Mucosa of stomach (tissue), 1 donor: ENCODE data around the gene RNF114.
"Not testable (repeated sequence)": the region's sequence is repeated elsewhere in the genome, so short reads cannot be mapped to it uniquely, and the experiment has no call there.

Source experiments
- H3K27me3 ChIP-seq: one replicate; pipeline ENCODE4 v1.7.0; 2013; ENCODE audit warnings: mild to moderate bottlenecking, low read length; ENCODE audit not compliant: control insufficient read depth, insufficient read depth
- H3K36me3 ChIP-seq: one replicate; pipeline ENCODE4 v1.7.0; 2013; ENCODE audit warnings: low read length; ENCODE audit not compliant: control insufficient read depth, insufficient read depth
- H3K4me1 ChIP-seq: one replicate; pipeline ENCODE4 v1.7.0; 2013; ENCODE audit warnings: mild to moderate bottlenecking, low read length; ENCODE audit not compliant: control insufficient read depth, insufficient read depth
- H3K4me3 ChIP-seq: one replicate; pipeline ENCODE4 v1.7.0; 2013; ENCODE audit warnings: low read length
- H3K9ac ChIP-seq: one replicate; pipeline ENCODE4 v1.7.0; 2013; ENCODE audit warnings: mild to moderate bottlenecking, low read length, moderate library complexity
- H3K9me3 ChIP-seq: one replicate; pipeline ENCODE4 v1.7.0; 2013; ENCODE audit warnings: mild to moderate bottlenecking, low read length, moderate library complexity; ENCODE audit not compliant: control insufficient read depth
- donor health status: Pancreatic carcinoma.

The RNF114 gene

DNA sequence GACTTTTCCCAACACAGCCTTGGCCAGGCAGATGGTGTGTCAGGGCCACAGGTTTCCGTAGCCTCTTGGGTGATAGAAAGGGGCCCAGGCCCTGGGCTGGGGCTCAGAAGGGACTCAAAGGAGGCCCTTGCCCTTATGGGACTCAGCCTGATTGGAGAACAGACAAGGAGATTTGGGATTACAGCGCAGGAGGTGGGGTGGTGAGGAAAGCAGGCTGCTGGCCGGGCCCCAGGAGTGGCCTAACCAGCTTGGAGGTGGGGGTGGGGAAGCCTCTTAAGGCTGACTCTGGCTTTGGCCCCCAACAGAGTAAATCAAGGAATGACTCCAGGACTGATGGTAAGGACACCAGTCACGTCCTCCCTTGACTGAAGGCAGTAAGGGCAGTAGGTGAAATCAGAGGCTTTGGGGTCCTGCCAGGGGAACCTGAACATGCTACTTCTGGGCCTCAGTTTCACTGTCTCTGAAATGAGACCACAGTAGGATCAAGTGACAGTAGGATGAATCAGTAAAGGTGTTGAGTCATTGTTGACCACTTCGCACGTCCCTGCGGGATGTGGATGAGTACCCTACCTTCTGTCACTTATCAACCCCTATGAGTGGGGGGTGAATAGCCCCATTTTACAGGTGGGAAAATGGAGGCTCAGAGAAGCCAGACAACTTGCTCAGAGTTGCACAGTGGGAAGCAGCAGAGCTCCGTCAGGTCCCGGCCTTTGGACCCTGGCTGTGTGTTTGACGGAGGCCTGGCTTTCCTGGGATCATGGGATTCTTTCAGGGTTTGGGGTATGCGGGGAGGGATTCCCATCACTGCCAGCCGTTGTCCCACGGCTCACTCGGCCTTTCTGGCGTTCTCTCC lies 51.0 kb downstream of the RNF114 start:
- Histone ChIP-seq H3K9ac (no peak overlapping the region), H3K27me3 (no peaks in the 10 kb centered on the region), H3K4me3 (no peak overlapping the region), H3K9me3 (no peaks in the 10 kb centered on the region), H3K36me3 (no peaks in the 10 kb centered on the region), H3K4me1 (peaks cover 23% of the 10 kb centered on the region)

DNA sequence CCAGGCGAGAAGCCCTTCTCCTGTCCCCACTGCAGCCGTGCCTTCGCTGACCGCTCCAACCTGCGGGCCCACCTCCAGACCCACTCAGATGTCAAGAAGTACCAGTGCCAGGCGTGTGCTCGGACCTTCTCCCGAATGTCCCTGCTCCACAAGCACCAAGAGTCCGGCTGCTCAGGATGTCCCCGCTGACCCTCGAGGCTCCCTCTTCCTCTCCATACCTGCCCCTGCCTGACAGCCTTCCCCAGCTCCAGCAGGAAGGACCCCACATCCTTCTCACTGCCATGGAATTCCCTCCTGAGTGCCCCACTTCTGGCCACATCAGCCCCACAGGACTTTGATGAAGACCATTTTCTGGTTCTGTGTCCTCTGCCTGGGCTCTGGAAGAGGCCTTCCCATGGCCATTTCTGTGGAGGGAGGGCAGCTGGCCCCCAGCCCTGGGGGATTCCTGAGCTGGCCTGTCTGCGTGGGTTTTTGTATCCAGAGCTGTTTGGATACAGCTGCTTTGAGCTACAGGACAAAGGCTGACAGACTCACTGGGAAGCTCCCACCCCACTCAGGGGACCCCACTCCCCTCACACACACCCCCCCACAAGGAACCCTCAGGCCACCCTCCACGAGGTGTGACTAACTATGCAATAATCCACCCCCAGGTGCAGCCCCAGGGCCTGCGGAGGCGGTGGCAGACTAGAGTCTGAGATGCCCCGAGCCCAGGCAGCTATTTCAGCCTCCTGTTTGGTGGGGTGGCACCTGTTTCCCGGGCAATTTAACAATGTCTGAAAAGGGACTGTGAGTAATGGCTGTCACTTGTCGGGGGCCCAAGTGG lies 51.9 kb downstream of the RNF114 start:
- Histone ChIP-seq H3K36me3 (no peaks in the 10 kb centered on the region), H3K9ac (no peak overlapping the region), H3K4me3 (no peak overlapping the region), H3K27me3 (no peaks in the 10 kb centered on the region), H3K4me1 (peaks cover 17% of the 10 kb centered on the region), H3K9me3 (no peaks in the 10 kb centered on the region)

DNA sequence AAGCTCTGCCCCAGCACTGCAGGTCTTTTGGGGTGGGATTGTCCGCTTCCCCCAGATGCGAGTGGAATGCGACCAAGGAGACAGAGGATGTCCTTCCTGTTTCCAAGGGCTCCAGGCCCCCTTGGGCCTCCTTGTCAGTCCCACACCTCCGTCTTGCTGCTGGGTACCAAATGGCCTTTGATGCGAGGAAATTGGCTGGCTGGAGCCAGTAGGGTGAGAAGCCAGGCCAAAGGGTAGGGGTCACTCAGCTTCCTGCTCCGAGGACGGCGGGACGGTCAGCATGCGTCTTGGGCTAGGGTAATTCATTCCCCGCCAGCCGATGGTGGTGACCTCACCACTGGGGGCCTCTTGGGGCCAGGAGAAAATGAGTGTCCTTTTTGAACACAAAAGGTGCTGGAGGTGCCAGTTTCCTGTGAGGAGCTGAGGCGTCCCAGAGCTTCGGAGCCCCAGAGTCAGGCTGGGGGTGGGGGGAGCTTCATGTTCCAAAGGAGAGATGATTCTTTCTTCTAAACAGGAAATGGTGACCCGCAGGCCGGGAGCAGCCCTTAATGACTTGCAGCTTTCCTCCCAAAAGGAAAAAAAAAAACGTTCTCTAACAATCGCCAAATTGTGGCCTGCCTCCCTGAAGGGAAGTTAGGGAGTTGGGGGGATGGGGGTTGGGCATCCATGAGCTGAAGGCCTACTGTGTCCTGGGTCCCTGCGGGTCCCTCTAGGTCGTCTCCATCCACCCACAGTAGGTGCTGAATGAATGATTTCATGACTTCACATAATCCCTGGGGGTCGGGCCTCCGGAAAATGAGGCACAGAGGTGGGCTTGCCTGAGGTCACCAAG lies 53.3 kb downstream of the RNF114 start:
- Histone ChIP-seq H3K9ac (peak overlapping the region; percentile 48), H3K4me3 (no peak overlapping the region)

DNA sequence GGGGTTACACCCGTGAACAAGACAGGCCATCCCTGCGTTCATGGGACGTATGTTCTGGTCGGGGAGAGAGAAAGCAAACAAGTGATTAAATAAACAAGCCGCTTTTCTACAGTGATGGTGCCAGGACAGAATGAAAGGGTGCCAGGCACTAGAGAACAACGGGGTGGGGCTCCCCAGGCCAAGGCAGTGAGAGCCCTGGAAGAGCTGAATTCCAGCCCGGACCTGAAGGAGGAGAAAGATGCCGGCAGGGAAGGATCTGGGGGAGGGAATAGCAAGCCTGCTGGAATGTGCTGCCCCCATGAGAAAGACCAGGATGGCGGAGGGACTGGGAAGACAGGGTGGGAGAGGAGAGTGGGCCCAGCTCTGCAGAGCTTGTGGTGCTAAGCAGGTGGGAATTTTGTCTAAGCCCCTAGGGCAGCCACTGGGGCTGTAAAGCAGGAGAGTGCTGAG lies 54.1 kb downstream of the RNF114 start:
- Histone ChIP-seq H3K9me3 (no peaks in the 10 kb centered on the region), H3K4me1 (peaks cover 11% of the 10 kb centered on the region)

More for the DNA sequence above, 53.3 kb downstream of the RNF114 start:
- no peaks in the 10 kb centered on the region for H3K36me3 ChIP-seq
- no peaks in the 10 kb centered on the region for H3K9me3 ChIP-seq
- H3K4me1 ChIP-seq, result peaks cover 11% of the 10 kb centered on the region
- H3K27me3 ChIP-seq, result no peaks in the 10 kb centered on the region

DNA sequence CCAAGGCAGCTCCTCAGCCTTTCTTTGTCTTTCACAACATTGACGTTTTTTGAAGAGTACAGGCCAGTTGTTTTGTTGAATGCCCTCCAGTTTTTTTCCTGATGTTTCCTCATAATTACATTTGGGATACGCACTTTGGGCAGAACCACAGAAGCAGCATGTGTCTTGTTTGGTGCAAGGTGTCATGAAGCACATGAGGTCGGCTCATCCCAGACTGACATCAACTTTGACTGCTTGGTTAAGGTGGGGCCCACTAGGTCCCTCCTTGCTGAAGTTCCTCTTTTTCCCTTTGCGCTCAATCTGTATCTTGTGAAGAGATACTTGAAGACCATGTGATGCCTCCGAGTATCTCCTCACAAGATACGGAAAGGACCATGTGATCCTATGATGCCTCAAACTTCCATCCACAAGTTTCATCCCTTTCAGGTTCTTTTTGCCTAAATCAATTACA lies 57.1 kb downstream of the RNF114 start:
- no peaks in the 10 kb centered on the region for H3K36me3 ChIP-seq
- H3K4me3 ChIP-seq, result no peak overlapping the region
- H3K27me3 ChIP-seq, result no peaks in the 10 kb centered on the region
- peaks cover 11% of the 10 kb centered on the region for H3K4me1 ChIP-seq
- no peaks in the 10 kb centered on the region for H3K9me3 ChIP-seq
- H3K9ac ChIP-seq, result no peak overlapping the region

More for the DNA sequence above, 54.1 kb downstream of the RNF114 start:
- Histone ChIP-seq H3K36me3 (no peaks in the 10 kb centered on the region), H3K27me3 (no peaks in the 10 kb centered on the region), H3K9ac (peak overlapping the region; percentile 48), H3K4me3 (no peak overlapping the region)

DNA sequence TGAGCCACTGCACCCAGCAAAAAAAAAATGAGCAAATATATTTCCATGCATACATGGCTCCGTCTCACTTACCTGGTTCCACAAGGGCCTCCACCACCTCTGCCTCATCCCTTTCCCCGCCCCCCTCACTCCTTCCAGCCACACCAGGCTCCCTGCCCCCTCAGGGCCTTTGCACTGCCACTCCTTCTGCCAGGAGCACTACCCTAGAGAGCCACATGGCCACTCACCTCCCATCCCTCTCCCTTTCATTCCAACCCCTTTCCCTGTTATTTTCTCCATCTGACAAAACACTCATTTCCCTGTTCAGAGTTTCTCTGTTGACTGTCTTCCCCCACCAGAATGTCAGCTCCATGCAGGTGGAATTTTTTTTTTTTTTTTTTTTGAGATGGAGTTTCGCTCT lies 59.4 kb downstream of the RNF114 start:
- Histone ChIP-seq H3K9ac (no peak overlapping the region), H3K4me1 (peaks cover 1% of the 10 kb centered on the region), H3K4me3 (no peak overlapping the region), H3K9me3 (no peaks in the 10 kb centered on the region), H3K36me3 (no peaks in the 10 kb centered on the region), H3K27me3 (no peaks in the 10 kb centered on the region)

DNA sequence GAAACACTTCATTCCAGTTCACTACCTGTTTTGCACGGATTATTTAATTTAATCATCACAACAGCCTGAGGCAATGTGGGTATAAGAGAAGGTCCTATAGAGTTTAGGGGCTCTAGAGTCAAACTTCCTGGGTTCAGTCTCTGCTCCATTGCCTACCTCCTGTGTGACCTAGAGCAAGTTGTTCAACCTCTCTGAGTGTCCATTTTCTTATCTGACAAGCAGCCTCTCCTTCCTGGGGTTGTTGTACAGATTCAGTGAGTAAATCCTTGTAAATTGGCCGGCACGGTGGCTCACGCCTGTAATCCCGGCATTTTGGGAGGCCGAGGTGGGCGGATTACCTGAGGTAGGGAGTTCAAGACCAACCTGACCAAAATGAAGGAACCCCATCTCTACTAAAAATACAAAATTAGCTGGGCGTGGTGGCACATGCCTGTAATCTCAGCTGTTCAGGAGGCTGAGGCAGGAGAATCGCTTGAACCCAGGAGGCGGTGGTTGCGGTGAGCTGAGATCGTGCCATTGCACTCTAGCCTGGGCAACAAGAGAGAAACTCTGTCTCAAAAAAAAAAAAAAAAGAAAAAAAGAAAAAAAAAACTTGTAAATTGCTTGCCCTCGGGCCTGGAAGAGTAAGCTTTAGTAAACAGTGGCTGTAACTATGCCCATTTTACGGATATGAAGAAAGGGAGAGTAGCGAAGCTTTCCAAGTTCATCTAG lies 62.4 kb downstream of the RNF114 start:
- H3K9me3 ChIP-seq, H3K4me1 ChIP-seq, H3K9ac ChIP-seq, H3K36me3 ChIP-seq, H3K27me3 ChIP-seq, H3K4me3 ChIP-seq: not testable (repeated sequence)

DNA sequence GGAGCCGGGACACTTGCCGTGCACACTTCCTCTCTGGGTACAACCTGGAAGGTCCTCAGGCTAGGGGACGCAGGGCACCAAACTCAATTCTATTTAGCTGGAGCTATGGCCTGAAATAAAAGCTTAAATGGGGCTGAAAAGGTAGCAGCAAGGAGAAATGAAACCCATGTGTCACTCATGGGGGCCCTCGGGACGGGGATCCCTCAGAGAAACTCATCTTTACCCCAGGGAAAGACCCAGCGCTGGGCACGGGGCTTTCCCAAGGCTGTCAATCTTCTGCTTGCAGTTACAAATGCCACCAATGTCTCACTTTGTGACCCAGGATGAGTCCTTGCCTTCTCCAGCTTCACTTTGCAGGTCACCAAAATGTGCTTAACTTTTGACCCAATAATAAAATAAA lies 63.1 kb downstream of the RNF114 start:
- no peaks in the 10 kb centered on the region for H3K27me3 ChIP-seq

DNA sequence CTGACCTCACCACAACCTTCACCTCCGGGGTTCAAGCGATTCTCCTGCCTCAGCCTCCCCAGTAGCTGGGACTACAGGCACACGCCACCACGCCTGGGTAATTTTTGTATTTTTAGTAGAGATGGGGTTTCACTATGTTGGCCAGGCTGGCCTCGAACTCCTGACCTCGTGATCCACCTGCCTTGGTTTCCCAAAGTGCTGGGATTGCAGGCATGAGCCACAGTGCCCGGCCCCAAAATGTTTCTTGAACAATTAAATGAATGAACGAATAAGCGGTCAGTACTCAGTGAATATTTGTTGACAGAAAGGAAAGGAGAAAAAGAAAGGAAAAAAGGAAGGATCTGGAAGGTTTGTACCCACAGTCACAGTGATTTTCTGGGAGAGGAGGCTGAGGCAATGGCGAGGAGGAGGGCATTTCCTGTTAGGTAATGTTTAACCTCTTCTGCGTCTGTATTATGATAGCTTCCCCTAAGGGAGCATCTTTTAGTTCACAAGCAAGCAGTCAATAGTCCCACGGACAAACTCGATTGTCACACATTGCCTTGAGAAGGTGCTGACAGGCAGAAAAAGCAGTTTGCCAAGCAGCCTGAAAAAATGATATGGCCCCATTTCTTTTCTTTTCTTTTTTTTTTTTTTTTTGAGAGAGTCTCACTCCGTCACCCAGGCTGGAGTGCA lies 64.5 kb downstream of the RNF114 start:
- not testable (repeated sequence) for H3K9ac ChIP-seq

More for the DNA sequence above, 63.1 kb downstream of the RNF114 start:
- no peaks in the 10 kb centered on the region for H3K9me3 ChIP-seq
- no peak overlapping the region for H3K9ac ChIP-seq
- H3K4me1 ChIP-seq, result no peaks in the 10 kb centered on the region
- H3K36me3 ChIP-seq, result no peaks in the 10 kb centered on the region
- H3K4me3 ChIP-seq, result no peak overlapping the region

DNA sequence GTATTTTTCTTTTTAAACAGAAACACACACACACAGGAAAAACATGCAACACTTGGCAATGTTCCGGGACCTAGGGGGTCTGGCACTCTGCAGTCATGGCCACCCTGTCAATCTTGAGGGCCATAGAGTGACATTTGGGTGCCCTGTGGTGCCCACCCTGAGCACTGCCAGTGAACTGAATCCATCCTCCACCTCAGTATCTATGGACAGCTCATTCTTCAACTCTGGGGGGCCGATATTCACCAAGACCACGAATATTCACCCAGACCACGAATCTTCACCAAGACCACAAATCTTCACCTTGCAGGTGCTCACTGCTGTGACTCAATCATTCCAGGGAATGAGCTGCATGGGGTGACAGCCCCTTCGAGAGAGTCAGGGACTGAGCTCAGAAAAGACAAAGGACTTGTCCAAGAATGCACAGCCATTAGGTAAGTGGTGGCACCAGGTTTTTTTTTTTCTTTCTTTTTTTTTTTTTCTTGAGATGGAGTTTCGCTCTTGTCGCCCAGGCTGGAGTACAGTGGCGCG lies 65.7 kb downstream of the RNF114 start:
- no peaks in the 10 kb centered on the region for H3K4me1 ChIP-seq
- H3K4me3 ChIP-seq, result no peak overlapping the region
- H3K36me3 ChIP-seq, result no peaks in the 10 kb centered on the region
- no peaks in the 10 kb centered on the region for H3K27me3 ChIP-seq
- no peaks in the 10 kb centered on the region for H3K9me3 ChIP-seq
- no peak overlapping the region for H3K9ac ChIP-seq

More for the DNA sequence above, 64.5 kb downstream of the RNF114 start:
- H3K36me3 ChIP-seq, H3K4me1 ChIP-seq, H3K27me3 ChIP-seq, H3K9me3 ChIP-seq, H3K4me3 ChIP-seq: not testable (repeated sequence)
